ENCODE data around the gene MYO1D.

MYO1D gene

GRCh38 chr17:32609884-32610650, 266.9 kb downstream of the MYO1D start:
- no peak for DNase-seq
- Histone ChIP-seq H3K9me3 (no peaks in the 10 kb centered on the region), H3K4me1 (no peaks in the 10 kb centered on the region), H3K27me3 (no peaks in the 10 kb centered on the region), H3K36me3 (peaks cover 0 to under 1% (median 0%) of the 10 kb centered on the region in 3 donors), H3K27ac (no peak overlapping the region), H3K4me3 (no peak overlapping the region)
- intact Hi-C loops (cut with DNase I; ENCODE audit: low total_unique reads), result no loop called here
- TF ChIP-seq, protein P1, sequence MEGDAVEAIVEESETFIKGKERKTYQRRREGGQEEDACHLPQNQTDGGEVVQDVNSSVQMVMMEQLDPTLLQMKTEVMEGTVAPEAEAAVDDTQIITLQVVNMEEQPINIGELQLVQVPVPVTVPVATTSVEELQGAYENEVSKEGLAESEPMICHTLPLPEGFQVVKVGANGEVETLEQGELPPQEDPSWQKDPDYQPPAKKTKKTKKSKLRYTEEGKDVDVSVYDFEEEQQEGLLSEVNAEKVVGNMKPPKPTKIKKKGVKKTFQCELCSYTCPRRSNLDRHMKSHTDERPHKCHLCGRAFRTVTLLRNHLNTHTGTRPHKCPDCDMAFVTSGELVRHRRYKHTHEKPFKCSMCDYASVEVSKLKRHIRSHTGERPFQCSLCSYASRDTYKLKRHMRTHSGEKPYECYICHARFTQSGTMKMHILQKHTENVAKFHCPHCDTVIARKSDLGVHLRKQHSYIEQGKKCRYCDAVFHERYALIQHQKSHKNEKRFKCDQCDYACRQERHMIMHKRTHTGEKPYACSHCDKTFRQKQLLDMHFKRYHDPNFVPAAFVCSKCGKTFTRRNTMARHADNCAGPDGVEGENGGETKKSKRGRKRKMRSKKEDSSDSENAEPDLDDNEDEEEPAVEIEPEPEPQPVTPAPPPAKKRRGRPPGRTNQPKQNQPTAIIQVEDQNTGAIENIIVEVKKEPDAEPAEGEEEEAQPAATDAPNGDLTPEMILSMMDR (IDR thresholded peaks at IDR 0.05), result no peak

DNA sequence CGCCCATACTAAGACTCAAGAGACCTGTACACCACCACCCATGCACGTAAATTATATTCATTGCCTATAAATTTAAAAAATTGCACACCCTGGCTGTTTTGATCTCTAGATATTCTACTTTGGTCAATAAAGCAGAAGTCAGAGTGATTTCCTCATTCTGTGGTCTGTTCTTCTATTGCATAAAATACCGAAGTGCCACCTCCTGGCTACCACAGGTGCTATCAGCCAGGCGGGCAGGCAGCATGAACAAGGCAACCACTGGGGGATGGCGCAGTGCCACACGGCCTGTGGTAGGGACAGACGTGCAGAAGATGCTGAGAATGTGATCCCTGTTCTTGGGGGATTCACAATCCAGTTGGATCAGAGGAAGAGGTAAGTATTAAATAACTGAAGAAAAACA, 267.8 kb downstream of the MYO1D start:
- no peak for DNase-seq
- Histone ChIP-seq H3K4me3 (no peak overlapping the region), H3K4me1 (no peaks in the 10 kb centered on the region), H3K27ac (no peak overlapping the region), H3K36me3 (peaks cover 0 to 11% (median 0%) of the 10 kb centered on the region in 3 donors), H3K9me3 (no peaks in the 10 kb centered on the region), H3K27me3 (no peaks in the 10 kb centered on the region)
- TF ChIP-seq, protein P1 (IDR thresholded peaks at IDR 0.05), result no peak
- intact Hi-C loops (cut with DNase I; ENCODE audit: low total_unique reads), result no loop called here

GRCh38 chr17:32608267-32608666, 268.7 kb downstream of the MYO1D start:
- DNase-seq, result no peak
- Histone ChIP-seq H3K27me3 (no peaks in the 10 kb centered on the region), H3K9me3 (no peaks in the 10 kb centered on the region), H3K4me1 (no peaks in the 10 kb centered on the region), H3K4me3 (no peak overlapping the region), H3K36me3 (peaks cover 0 to 17% (median 0%) of the 10 kb centered on the region in 3 donors), H3K27ac (no peak overlapping the region)
- TF ChIP-seq, protein P1 (IDR thresholded peaks at IDR 0.05), result no peak
- intact Hi-C loops (cut with DNase I; ENCODE audit: low total_unique reads), result no loop called here

DNA sequence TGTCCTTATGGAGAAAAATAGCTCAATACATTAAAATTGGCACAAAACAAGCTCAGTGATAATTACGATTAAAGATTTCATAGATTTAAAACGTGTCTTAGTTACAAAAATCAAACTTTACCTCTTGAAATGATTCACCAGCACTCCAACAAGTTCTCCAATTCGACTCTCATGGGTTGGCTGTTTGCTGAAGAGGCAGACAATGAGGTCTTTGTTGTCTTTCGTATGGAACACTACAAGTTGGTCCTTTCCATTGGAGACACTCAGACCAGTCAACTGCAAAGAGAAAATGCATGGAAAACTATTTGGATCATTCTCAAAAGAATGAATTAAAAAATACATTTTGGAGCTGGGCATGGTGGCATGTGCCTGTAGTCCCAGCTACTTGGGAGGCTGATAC, 272.0 kb downstream of the MYO1D start:
- Histone ChIP-seq H3K27ac (no peak overlapping the region), H3K27me3 (no peaks in the 10 kb centered on the region), H3K36me3 (peaks cover 6 to 46% (median 14%) of the 10 kb centered on the region in 3 donors), H3K4me3 (no peak overlapping the region), H3K9me3 (peaks cover 0 to 4% (median 0%) of the 10 kb centered on the region in 3 donors), H3K4me1 (no peaks in the 10 kb centered on the region)
- DNase-seq, result no peak
- intact Hi-C loops (cut with DNase I; ENCODE audit: low total_unique reads), result no loop called here
- TF ChIP-seq, protein P1 (IDR thresholded peaks at IDR 0.05), result no peak

DNA sequence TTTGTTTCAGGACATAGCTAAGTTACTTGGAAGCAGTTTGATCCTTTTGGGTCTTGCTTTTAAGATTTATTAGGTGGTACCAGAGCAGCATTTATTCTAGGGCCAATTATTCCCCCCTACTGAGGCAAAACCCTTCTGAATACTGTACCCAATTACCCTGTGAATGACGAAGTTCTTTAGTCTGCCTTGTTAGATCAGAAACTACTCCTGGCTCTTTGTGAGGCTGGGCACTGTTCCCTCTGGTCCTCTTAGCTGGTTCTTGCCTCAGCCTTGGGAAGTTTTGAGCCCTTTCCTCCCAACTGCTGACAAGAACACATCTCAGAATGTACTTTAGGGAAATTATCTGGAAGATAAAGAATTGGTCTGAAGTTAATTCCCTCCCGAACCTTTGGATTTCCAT, 274.5 kb downstream of the MYO1D start:
- Histone ChIP-seq H3K27ac (no peak overlapping the region), H3K27me3 (no peaks in the 10 kb centered on the region), H3K4me3 (no peak overlapping the region), H3K36me3 (peaks cover 12 to 53% (median 19%) of the 10 kb centered on the region in 3 donors), H3K9me3 (peaks cover 0 to 4% (median 0%) of the 10 kb centered on the region in 3 donors), H3K4me1 (no peaks in the 10 kb centered on the region)
- DNase-seq, result no peak
- TF ChIP-seq, protein P1 (IDR thresholded peaks at IDR 0.05), result no peak
- intact Hi-C loops (cut with DNase I; ENCODE audit: low total_unique reads), result no loop called here

Measured in tibial artery (tissue), 4 donors.